ENCODE results near the gene UGT1A9. TPM values are rescaled to one million over a fixed set of nuclear protein-coding genes. Genes with fewer than 3 reads are reported as not detected.

The UGT1A9 gene
- total and polyA plus RNA-seq, 2 of the 13 experiments (the other 11 are each of a cell fraction or from before 2014, with no cell fraction given), result 0.07 TPM; not detected in 1

DNA sequence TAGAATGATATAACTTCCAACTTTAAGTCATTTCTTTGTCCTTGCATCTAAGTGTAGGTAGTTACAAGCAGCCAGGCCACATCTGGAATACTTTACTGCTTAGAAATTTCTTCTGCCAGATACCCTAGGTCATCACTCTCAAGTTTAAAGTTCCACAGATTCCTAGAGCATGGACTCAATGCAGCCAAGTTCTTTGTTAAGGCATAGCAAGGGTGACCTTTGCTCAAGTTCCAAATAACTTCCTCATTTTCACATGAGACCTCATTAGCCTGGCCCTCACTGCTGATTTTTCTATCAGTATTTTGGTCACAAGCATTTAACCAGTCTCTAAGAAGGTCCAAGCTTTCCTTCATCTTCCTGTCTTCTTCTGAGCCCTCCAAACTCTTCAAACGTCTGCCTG, 7.8 kb upstream of the UGT1A9 start:
- intact Hi-C loops (cut with micrococcal nuclease; ENCODE audit: unreplicated experiment), result no loop called here
- Histone ChIP-seq H4K20me1 (ENCODE audit: insufficient read depth, low read length) (no peaks in the 10 kb centered on the region), H3K4me2 (ENCODE audit: low read depth, low read length) (no peak overlapping the region), H3K9me3 (ENCODE audit: low read length) (no peaks in the 10 kb centered on the region), H3K4me3 (replicated peaks in 1 of 3; ENCODE audit: insufficient read depth in 1 of 3, low read depth in 2 of 3, low read length in 3 of 3) (no peak overlapping the region), H3K27me3 (ENCODE audit: control insufficient read depth in 1 of 2, insufficient read depth in 2 of 2, low read length in 2 of 2) (no peaks in the 10 kb centered on the region), H3K36me3 (replicated peaks in 1 of 2; ENCODE audit: control insufficient read depth in 1 of 2, insufficient read depth in 2 of 2, low read length in 2 of 2) (no peaks in the 10 kb centered on the region), H3K79me2 (ENCODE audit: insufficient read depth, low read length) (no peaks in the 10 kb centered on the region), H3K4me1 (ENCODE audit: insufficient read depth, low read length) (no peaks in the 10 kb centered on the region), H2AFZ (ENCODE audit: low read length) (no peak overlapping the region), H3K27ac (ENCODE audit: extremely low read length, insufficient read depth, low read length) (no peak overlapping the region), H3K9ac (ENCODE audit: insufficient read depth, low read depth, low read length) (no peak overlapping the region)
- in situ Hi-C loops (cut with HindIII; ENCODE audit: extremely low pct_ligation_motif_present, low pct_unique_long_range_greater_than_20kb), result no loop called here
- WGBS (ENCODE audit: low lambda C conversion rate), result 0% methylated on average over 1 of the region's 1 CpG
- ATAC-seq (no peak), FAIRE-seq (no peak), DNase-seq (ENCODE audit: low spot score) (no peak)
- no TSS peak for BruUV-seq (replicated peaks)
- ChIA-PET CTCF (ENCODE audit: low intra/inter-chr PET ratio, low total read pairs) (no interaction called here), POLR2A (no interaction called here)
- TF ChIP-seq, protein P1, sequence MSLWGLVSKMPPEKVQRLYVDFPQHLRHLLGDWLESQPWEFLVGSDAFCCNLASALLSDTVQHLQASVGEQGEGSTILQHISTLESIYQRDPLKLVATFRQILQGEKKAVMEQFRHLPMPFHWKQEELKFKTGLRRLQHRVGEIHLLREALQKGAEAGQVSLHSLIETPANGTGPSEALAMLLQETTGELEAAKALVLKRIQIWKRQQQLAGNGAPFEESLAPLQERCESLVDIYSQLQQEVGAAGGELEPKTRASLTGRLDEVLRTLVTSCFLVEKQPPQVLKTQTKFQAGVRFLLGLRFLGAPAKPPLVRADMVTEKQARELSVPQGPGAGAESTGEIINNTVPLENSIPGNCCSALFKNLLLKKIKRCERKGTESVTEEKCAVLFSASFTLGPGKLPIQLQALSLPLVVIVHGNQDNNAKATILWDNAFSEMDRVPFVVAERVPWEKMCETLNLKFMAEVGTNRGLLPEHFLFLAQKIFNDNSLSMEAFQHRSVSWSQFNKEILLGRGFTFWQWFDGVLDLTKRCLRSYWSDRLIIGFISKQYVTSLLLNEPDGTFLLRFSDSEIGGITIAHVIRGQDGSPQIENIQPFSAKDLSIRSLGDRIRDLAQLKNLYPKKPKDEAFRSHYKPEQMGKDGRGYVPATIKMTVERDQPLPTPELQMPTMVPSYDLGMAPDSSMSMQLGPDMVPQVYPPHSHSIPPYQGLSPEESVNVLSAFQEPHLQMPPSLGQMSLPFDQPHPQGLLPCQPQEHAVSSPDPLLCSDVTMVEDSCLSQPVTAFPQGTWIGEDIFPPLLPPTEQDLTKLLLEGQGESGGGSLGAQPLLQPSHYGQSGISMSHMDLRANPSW (CRISPR knock-in tag; IDR thresholded peaks at IDR 0.05; ENCODE audit: borderline replicate concordance), result no peak
- TF ChIP-seq, protein P2, sequence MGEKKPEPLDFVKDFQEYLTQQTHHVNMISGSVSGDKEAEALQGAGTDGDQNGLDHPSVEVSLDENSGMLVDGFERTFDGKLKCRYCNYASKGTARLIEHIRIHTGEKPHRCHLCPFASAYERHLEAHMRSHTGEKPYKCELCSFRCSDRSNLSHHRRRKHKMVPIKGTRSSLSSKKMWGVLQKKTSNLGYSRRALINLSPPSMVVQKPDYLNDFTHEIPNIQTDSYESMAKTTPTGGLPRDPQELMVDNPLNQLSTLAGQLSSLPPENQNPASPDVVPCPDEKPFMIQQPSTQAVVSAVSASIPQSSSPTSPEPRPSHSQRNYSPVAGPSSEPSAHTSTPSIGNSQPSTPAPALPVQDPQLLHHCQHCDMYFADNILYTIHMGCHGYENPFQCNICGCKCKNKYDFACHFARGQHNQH (CRISPR knock-in tag; IDR thresholded peaks at IDR 0.05), result no peak
- TF ChIP-seq TBL1XR1 (IDR thresholded peaks at IDR 0.05; ENCODE audit: borderline replicate concordance, low read length, partially characterized antibody) (no peak), HOXA7 (CRISPR knock-in tag; IDR thresholded peaks at IDR 0.05) (no peak), PHF21A (CRISPR knock-in tag; IDR thresholded peaks at IDR 0.05) (no peak), NFATC3 (CRISPR knock-in tag; IDR thresholded peaks at IDR 0.05) (no peak), NFRKB (IDR thresholded peaks at IDR 0.05) (no peak), ELF4 (CRISPR knock-in tag; IDR thresholded peaks at IDR 0.05; ENCODE audit: borderline replicate concordance) (no peak), ZNF564 (CRISPR knock-in tag; IDR thresholded peaks at IDR 0.05) (no peak), KLF12 (CRISPR knock-in tag; IDR thresholded peaks at IDR 0.05; ENCODE audit: borderline replicate concordance) (no peak), ZBTB7A (CRISPR knock-in tag; IDR thresholded peaks at IDR 0.05) (no peak), NR2F1 (CRISPR knock-in tag; IDR thresholded peaks at IDR 0.05) (no peak), SATB2 (CRISPR knock-in tag; IDR thresholded peaks at IDR 0.05) (no peak), SMC3 (IDR thresholded peaks at IDR 0.05; ENCODE audit: low read length) (no peak), SMAD3 (CRISPR knock-in tag; IDR thresholded peaks at IDR 0.05) (no peak)
- TF ChIP-seq, protein P3, sequence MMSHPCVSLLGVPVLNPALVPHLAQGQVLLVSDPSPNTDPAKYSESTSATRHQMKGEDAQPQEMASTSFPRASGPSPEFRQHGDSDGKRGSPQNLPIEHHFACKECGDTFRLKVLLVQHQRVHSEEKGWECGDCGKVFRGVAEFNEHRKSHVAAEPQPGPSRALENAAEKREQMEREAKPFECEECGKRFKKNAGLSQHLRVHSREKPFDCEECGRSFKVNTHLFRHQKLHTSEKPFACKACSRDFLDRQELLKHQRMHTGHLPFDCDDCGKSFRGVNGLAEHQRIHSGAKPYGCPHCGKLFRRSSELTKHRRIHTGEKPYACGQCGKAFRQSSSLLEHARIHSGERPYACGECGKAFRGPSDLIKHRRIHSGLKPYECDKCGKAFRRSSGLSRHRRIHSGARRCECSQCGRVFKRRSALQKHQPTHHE (CRISPR knock-in tag; IDR thresholded peaks at IDR 0.05; ENCODE audit: borderline replicate concordance), result no peak
- TF ChIP-seq, protein P4, sequence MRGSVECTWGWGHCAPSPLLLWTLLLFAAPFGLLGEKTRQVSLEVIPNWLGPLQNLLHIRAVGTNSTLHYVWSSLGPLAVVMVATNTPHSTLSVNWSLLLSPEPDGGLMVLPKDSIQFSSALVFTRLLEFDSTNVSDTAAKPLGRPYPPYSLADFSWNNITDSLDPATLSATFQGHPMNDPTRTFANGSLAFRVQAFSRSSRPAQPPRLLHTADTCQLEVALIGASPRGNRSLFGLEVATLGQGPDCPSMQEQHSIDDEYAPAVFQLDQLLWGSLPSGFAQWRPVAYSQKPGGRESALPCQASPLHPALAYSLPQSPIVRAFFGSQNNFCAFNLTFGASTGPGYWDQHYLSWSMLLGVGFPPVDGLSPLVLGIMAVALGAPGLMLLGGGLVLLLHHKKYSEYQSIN (CRISPR knock-in tag; IDR thresholded peaks at IDR 0.05; ENCODE audit: borderline replicate concordance), result no peak
- TF ChIP-seq, protein P5, sequence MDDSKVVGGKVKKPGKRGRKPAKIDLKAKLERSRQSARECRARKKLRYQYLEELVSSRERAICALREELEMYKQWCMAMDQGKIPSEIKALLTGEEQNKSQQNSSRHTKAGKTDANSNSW (CRISPR knock-in tag; IDR thresholded peaks at IDR 0.05; ENCODE audit: borderline replicate concordance), result no peak
- TF ChIP-seq, protein P6, sequence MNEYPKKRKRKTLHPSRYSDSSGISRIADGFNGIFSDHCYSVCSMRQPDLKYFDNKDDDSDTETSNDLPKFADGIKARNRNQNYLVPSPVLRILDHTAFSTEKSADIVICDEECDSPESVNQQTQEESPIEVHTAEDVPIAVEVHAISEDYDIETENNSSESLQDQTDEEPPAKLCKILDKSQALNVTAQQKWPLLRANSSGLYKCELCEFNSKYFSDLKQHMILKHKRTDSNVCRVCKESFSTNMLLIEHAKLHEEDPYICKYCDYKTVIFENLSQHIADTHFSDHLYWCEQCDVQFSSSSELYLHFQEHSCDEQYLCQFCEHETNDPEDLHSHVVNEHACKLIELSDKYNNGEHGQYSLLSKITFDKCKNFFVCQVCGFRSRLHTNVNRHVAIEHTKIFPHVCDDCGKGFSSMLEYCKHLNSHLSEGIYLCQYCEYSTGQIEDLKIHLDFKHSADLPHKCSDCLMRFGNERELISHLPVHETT (CRISPR knock-in tag; conservative IDR thresholded peaks at IDR 0.05), result no peak
